ENCODE measurements around the gene ZNF827. TPM values are rescaled to one million over a fixed set of nuclear protein-coding genes. Genes with fewer than 3 reads are reported as not detected.

The ZNF827 gene
- total and polyA plus RNA-seq, 2 of the 8 experiments (the other 6 are each of a cell fraction or from before 2014, with no cell fraction given): 25.3 to 26.2 TPM

- H4K91ac ChIP-seq (replicated peaks; ENCODE audit: insufficient read length, low read length): no peak overlapping the region
- H4K20me1 ChIP-seq (replicated peaks in 1 of 2; ENCODE audit: control insufficient read depth in 1 of 2, insufficient read depth in 2 of 2, low read length in 2 of 2): no peaks in the 10 kb centered on the region
- TF ChIP-seq CREB1 (IDR thresholded peaks at IDR 0.05) (no peak), NANOG (IDR thresholded peaks at IDR 0.05; ENCODE audit: insufficient read depth, low read depth, low read length, poor library complexity, severe bottlenecking) (no peak), ATF2 (IDR thresholded peaks at IDR 0.05; ENCODE audit: low read length) (no peak), HDAC2 (IDR thresholded peaks at IDR 0.05; ENCODE audit: borderline replicate concordance in 1 of 2, low read depth in 2 of 2, low read length in 2 of 2) (no peak), YY1 (IDR thresholded peaks at IDR 0.05; ENCODE audit: low read depth, low read length) (no peak), SIRT6 (IDR thresholded peaks at IDR 0.05; ENCODE audit: low read length) (no peak), BACH1 (IDR thresholded peaks at IDR 0.05; ENCODE audit: low read length) (no peak), TCF12 (IDR thresholded peaks at IDR 0.05; ENCODE audit: low read depth, low read length) (no peak), GTF2F1 (IDR thresholded peaks at IDR 0.05; ENCODE audit: borderline replicate concordance, low read depth, low read length) (no peak), HDAC6 (IDR thresholded peaks at IDR 0.05; ENCODE audit: low read depth, low read length) (no peak), RAD21 (IDR thresholded peaks at IDR 0.05 in 1 of 2, conservative IDR thresholded peaks at IDR 0.05 in 1 of 2; ENCODE audit: low read depth in 2 of 2, low read length in 2 of 2) (no peak)
- H3K4me2 ChIP-seq (ENCODE audit: insufficient read depth in 1 of 2, low read depth in 2 of 2, low read length in 2 of 2): no peak overlapping the region
- FAIRE-seq (no peak), DNase-seq (ENCODE audit: low read depth in 1 of 2, low spot score in 2 of 2) (no peak)
- H3K56ac ChIP-seq (replicated peaks; ENCODE audit: insufficient read length, low read depth, low read length): no peak overlapping the region
- H3K4me1 ChIP-seq (replicated peaks in 1 of 4; ENCODE audit: control insufficient read depth in 3 of 4, insufficient read depth in 4 of 4, low read length in 3 of 4): peaks cover 0 to 4% (median 0%) of the 10 kb centered on the region in 4 experiments; a peak in 2 of 7 replicates
- no peaks in the 10 kb centered on the region for H3K27me3 ChIP-seq (replicated peaks in 1 of 4; ENCODE audit: control insufficient read depth in 3 of 4, extremely low read depth in 1 of 4, insufficient read depth in 3 of 4, low read length in 3 of 4)
- no peaks in the 10 kb centered on the region; a peak in 1 of 8 replicates for H3K36me3 ChIP-seq (ENCODE audit: control insufficient read depth in 2 of 4, insufficient read depth in 4 of 4, low read length in 3 of 4)
- no peaks in the 10 kb centered on the region for H3K23me2 ChIP-seq (ENCODE audit: low read depth, low read length)
- no peak overlapping the region for H2BK15ac ChIP-seq (ENCODE audit: low read length)
- no peaks in the 10 kb centered on the region for H3K9me3 ChIP-seq (ENCODE audit: insufficient read depth in 2 of 2, low read depth in 1 of 2, low read length in 1 of 2)
- H3K27ac ChIP-seq (ENCODE audit: low read depth, low read length): no peak overlapping the region
- H3K79me1 ChIP-seq (ENCODE audit: low read depth, low read length): no peaks in the 10 kb centered on the region
- H3K9ac ChIP-seq (replicated peaks in 1 of 4; ENCODE audit: extremely low read depth in 1 of 4, low read depth in 3 of 4, low read length in 3 of 4): no peak overlapping the region
- 97 to 100% methylated on average over 1 to 2 of the region's 4 CpGs for WGBS, 2 experiments (ENCODE audit: extremely low coverage in 1 of 2, insufficient coverage in 1 of 2, insufficient read length in 1 of 2, insufficient replicate concordance in 2 of 2, low coverage in 1 of 2, low lambda C conversion rate in 2 of 2, missing lambda C conversion rate in 1 of 2)
- no peak overlapping the region for H2BK120ac ChIP-seq (replicated peaks; ENCODE audit: low read depth, low read length)
- H3K18ac ChIP-seq (ENCODE audit: extremely low read depth, low read length): no peak overlapping the region
- H3K4me3 ChIP-seq (ENCODE audit: extremely low read depth in 1 of 4, insufficient read depth in 2 of 4, low read depth in 3 of 4, low read length in 4 of 4): no peak overlapping the region
- H2AFZ ChIP-seq (ENCODE audit: low read length): no peak overlapping the region
- H2BK12ac ChIP-seq (ENCODE audit: low read depth, low read length): no peak overlapping the region
- no peak overlapping the region for H2BK20ac ChIP-seq (ENCODE audit: low read length)
- no peak overlapping the region for H3K4ac ChIP-seq (replicated peaks; ENCODE audit: insufficient read length, low read depth, low read length)
- ChIA-PET POLR2A (ENCODE audit: partially characterized antibody) (interaction anchor here (1.6 kb wide), 1 partner anchor 9 kb away, joined by 7 read pairs; no protein-coding TSS in a partner anchor), CTCF (ENCODE audit: partially characterized antibody) (interaction anchor here (1.2 kb wide), 1 partner anchor 92 kb away, joined by 4 read pairs; no protein-coding TSS in a partner anchor)
- H3K79me2 ChIP-seq (ENCODE audit: control insufficient read depth in 1 of 2, insufficient read depth in 2 of 2, low read length in 2 of 2): no peaks in the 10 kb centered on the region
- H3K14ac ChIP-seq (ENCODE audit: insufficient read length): no peak overlapping the region
- no peak overlapping the region for H3K23ac ChIP-seq (ENCODE audit: insufficient read length)
- no peak overlapping the region for H4K5ac ChIP-seq (ENCODE audit: insufficient read length, low read depth, low read length)
- H4K8ac ChIP-seq (ENCODE audit: extremely low read depth, insufficient read depth, low read length): no peak overlapping the region
- no peak overlapping the region for H2BK5ac ChIP-seq (ENCODE audit: low read depth, low read length)
- no peak overlapping the region for H2AK5ac ChIP-seq (ENCODE audit: low read depth, low read length)
Measured at GRCh38 chr4:145796346-145796745, 142.3 kb downstream of the ZNF827 start.

Data from H1 (cell line).